Body of pancreas (tissue), 4 donors: ENCODE measurements around the gene KBTBD13.

Source experiments
- POLR2A ChIP-seq, 3 donors: fragments of 450-650 bp; IDR thresholded peaks; one replicate each; pipeline ENCODE4 v1.6.1; 2016; ENCODE audit warnings: antibody characterized with exemption in 3 of 3, mild to moderate bottlenecking in 2 of 3
- TF ChIP-seq, protein P1 (sequence below), 7 experiments: fragments of 450-650 bp in 4 of 7; fragments of 200-600 bp in 3 of 7; sonication (generic) in 3 of 7; IDR thresholded peaks; one replicate each; pipeline ENCODE4 v1.5.1; 2016 to 2019; ENCODE audit warnings: antibody characterized with exemption in 7 of 7

DNA sequence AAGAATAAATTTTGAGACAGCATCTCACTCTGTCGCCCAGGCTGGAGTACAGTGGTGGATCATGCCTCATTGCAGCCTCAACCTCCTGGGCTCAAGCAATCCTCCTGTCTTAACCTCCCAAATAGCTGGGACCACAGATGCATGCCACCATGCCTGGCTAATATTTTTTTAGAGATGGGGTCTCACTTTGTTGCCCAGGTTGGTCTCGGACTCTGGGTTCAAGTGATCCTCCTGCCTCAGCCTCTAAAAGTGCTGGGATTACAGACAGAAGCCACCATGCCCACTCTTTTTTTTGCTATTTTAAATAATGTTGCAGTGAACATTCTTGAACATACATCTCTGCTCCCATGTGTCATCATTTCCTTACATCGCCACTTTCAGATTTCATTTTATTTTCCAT is 38.1 kb upstream of the KBTBD13 start:
- TF ChIP-seq, protein P1, sequence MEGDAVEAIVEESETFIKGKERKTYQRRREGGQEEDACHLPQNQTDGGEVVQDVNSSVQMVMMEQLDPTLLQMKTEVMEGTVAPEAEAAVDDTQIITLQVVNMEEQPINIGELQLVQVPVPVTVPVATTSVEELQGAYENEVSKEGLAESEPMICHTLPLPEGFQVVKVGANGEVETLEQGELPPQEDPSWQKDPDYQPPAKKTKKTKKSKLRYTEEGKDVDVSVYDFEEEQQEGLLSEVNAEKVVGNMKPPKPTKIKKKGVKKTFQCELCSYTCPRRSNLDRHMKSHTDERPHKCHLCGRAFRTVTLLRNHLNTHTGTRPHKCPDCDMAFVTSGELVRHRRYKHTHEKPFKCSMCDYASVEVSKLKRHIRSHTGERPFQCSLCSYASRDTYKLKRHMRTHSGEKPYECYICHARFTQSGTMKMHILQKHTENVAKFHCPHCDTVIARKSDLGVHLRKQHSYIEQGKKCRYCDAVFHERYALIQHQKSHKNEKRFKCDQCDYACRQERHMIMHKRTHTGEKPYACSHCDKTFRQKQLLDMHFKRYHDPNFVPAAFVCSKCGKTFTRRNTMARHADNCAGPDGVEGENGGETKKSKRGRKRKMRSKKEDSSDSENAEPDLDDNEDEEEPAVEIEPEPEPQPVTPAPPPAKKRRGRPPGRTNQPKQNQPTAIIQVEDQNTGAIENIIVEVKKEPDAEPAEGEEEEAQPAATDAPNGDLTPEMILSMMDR (IDR thresholded peaks at IDR 0.05): no peak
- no peak for TF ChIP-seq POLR2A (IDR thresholded peaks at IDR 0.05)
